GM18499 (cell line): ENCODE data around the gene CCDC107.

Experiments used
- ATAC-seq: cut with Tn5 transposase; IDR thresholded peaks from one replicate; pipeline ENCODE4 v1.9.1; 2021; ENCODE audit warnings: moderate number of reproducible peaks; ENCODE audit not compliant: insufficient read depth, unreplicated experiment

Gene CCDC107

DNA sequence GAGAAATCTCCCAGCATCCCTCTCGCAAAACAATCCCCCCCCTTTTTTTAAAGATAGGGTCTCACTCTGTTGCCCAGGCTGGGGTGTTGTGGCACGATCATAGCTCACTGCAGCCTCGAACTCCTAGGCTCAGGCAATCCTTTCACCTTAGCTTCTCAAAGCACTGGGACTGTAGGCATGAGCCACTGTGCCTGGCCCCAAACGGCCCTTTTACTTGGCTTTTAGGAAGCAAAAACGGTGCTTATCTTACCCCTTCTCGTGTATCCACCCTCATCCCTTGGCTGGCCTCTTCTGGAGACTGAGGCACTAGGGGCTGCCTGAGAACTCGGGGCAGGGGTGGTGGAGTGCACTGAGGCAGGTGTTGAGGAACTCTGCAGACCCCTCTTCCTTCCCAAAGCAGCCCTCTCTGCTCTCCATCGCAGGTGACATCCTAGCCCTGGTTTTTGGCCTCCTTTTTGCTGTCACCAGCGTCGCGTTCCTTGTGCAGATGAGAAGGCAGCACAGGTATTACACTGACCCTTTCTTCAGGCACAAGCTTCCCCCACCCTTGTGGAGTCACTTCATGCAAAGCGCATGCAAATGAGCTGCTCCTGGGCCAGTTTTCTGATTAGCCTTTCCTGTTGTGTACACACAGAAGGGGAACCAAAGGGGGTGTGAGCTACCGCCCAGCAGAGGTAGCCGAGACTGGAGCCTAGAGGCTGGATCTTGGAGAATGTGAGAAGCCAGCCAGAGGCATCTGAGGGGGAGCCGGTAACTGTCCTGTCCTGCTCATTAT, 22.4 kb downstream of the CCDC107 start:
- no peak for ATAC-seq

GRCh38 chr9:35681341-35682002, 23.4 kb downstream of the CCDC107 start:
- ATAC-seq = no peak

DNA sequence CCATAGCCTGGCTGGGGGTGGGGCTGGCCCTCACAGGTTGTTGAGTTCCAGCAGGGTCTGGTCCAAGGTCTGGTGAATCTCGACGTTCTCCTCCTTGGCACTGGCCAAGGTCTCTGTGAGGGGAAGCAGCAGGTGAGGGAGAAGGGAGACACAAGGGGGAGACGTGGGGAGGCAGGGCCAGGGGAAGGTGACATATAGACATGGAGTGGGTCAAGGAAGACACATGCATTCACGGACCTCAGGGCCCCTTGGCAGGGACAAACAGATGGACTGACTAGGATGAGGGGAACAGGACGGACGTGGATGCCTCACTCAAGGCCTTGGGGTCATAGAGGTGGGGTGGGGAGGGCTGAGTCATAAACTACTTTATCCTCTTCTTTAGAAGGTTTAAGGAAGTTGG, 24.0 kb downstream of the CCDC107 start:
- ATAC-seq = no peak

GRCh38 chr9:35682520-35683315, 24.6 kb downstream of the CCDC107 start:
- no peak for ATAC-seq

DNA sequence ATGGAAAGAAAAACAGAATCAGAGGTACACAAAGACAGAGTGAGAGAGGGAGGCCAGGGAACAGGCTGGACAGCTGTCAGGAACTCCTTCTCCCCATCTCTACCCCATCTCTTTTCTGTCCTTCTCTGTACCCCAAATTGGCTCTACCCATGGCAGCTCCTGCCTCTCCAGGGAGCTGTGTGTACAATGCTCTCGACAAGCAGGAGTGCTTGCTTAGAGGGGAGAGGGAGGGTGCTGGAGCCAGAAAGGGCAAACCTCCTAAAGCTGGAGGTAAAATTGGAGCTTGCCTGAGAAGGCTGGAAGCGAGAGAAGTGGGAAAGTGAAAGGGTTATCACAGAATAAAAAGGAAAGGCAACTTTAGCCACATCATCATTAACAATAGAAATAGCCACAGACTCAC, 25.2 kb downstream of the CCDC107 start:
- no peak for ATAC-seq

- no peak for ATAC-seq
These were observed 26.8 kb downstream of the CCDC107 start for GRCh38 chr9:35684921-35685320.

GRCh38 chr9:35685506-35685905, 27.4 kb downstream of the CCDC107 start:
- ATAC-seq = no peak

DNA sequence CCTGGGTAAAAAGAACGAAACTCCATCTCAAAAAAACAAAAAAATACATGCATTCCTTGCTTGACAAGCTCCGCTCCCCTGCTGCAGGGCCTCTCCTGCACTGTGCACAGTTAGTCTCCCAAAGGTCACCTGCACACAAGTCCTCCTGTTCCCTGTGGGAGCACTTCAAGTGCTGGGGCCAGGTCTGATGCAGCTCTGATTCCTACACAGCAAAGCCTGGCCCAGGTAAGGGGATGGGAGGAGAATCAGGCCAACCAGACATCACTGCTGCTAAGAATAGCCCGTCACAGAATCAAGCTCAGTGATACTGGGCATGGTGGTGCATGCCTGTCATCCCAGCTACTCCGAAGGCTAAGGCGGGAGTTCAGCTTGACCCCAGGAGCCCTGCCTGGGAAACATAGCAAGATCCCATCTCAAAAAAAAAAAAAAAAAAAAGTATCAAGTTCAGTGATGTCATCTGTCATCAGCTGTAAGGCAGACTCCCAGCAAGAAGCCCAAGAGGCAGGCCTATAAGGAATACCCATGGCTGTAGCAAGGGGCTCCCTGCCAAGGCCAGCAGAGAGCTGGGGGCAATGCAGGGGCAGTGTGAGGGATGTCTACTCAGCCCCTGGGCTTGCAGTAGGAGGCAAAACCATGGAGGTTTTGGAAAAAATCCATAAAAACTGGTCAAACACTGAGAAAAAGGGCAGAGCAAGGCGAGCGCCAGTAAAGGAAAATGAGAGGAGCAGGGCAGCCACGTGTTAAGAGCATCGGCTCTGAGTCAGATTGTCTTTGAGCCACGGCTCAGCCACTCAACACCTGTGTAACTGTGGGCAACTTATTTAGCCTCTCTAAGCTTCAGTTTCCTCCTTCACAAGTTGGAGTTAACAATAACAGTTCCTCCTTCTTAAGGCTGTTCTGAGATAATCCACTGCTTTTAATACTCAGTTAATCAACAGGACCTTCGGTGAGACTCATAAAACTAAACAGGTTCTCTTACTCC, 28.4 kb downstream of the CCDC107 start:
- no peak for ATAC-seq

GRCh38 chr9:35687306-35687705, 29.2 kb downstream of the CCDC107 start:
- no peak for ATAC-seq

DNA sequence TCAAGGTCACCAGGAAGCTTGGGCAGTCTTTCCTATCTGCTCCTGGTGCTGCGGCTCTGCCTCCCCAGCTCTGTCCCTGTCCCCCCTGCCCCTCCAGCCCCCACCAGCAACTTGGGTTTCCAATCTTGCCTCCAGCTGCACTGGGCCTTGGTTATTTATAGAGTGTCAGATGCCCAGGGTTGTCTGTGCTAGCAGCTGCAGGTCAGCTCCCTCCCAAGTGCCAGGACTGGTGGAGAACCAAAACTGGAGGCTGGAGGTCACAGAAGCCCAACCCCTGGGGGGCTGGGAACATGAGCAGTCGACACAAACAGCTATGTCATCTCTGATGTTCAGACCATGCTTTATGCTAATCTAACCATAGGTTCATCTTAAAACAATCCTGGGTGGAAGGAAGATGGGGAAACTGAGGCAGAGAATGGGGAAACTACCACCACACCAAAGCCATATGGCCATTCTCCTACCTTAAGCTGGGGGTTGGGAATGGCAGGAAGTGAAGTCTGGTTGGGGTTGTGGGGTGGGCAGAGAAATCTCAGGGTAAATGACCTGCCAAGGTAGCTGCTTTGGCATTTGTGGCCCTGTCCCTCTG, 30.0 kb downstream of the CCDC107 start:
- ATAC-seq = no peak

GRCh38 chr9:35688558-35689541, 30.8 kb downstream of the CCDC107 start:
- ATAC-seq = no peak

GRCh38 chr9:35689542-35690293, 31.6 kb downstream of the CCDC107 start, which contains the start of gene TPM2:
TPM2 (minus strand) TSS chr9:35689925; CDS start chr9:35689817, 108 bp downstream.
- no peak for ATAC-seq

DNA sequence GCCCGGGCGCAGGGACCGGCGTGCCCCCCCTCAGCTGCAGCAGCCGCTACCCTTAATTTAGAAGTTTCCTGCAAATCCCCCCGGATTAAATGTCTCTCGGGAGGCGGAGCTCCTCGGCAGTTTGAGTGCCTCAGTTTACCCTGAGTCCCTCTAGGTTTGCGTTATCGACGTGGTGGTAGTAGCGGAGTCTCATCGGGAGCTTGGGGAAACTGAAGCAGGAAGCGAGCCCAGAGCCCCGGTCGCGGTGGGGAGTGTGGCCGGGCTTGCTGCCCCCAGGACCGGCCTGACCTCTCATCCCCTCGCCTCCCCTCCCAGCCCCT, 32.2 kb downstream of the CCDC107 start:
- ATAC-seq = no peak

- no peak for ATAC-seq
These were observed 32.7 kb downstream of the CCDC107 start for GRCh38 chr9:35690614-35691333.

DNA sequence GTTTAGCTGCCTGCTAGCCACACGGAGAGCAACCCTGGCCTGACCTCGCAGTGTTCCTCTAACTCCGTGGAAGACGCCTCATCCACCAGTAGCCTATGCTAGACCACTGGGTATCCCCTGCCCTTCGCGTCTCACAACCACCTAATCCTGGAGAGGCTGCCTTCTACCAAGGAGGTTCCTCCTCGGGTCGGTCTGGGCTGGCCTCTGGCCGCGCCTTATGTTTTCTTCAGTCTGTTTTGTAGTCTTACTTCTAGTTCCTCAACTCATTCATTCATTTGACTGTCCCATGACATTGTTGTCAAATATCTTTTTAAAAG, 33.2 kb downstream of the CCDC107 start:
- ATAC-seq = no peak

DNA sequence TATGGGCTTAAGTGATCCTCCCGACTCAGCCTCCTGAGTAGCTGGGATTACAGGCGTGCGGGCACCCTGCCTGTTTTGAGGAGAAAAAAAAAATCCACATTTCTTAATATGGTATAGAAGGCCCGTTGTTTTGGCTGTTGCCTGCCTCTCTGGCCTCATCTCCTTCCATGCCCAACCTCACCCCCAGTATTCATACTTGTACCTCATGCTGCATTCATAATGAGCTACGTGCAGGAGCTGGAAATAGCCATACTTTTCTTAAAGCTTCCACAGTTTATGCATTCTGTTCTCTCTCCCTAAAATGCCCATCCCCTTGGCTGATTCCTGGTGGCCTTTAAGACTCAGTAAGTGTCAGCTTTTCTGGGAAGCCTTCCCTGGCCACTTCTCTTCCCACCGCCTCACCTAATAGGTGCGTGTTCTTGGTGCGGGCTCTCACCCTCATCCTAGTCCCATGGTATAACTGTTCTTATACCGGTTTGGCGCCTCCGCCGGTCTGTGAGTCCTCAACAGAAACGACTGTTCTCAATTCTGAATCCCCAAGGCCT, 33.7 kb downstream of the CCDC107 start:
- no peak for ATAC-seq

DNA sequence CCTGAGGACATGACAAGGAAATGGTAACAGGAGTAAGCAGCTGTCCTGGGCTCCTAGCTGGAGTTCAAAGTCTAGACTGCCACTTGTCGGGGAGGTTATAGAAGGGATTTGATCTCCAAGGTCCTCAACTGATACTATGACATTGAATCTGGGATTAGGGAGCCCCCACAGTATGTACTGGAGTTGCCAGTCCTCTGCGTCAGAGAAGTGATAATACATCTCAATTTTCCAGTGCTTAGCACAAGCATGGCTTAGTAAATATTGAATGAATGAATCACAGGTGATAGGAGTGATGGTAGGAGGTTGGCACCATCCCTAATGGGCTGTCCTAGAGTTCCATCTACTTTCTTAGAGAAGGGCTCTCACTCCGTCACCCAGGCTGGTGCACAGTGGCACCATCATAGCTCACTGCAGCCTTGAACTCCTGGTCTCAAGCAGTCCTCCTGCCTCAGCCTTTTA, 37.9 kb downstream of the CCDC107 start:
- no peak for ATAC-seq
